Smooth muscle cell (in vitro differentiated cells): Measurements from ENCODE around the gene OSBPL10. TPM values are rescaled to one million over a fixed set of nuclear protein-coding genes. Genes with fewer than 3 reads are reported as not detected.
A peak's percentile ranks its signal among the peaks of the same experiment; 100 is the strongest.

Source experiments
- DNase-seq: peaks from one replicate; lab custom pipeline; 2025; ENCODE audit not compliant: unreplicated experiment; lab: John Stamatoyannopoulos, UW
- H2AFZ ChIP-seq: fragments of 200-600 bp; sonication (generic); 2 replicates; pipeline ENCODE4 v1.6.0; 2016; ENCODE audit warnings: antibody characterized with exemption, low read depth, mild to moderate bottlenecking
- H3F3A ChIP-seq: fragments of 200-600 bp; sonication (generic); 2 replicates; pipeline ENCODE4 v1.6.0; 2017; ENCODE audit warnings: antibody characterized with exemption, low read depth
- H3K27ac ChIP-seq: fragments of 200-600 bp; sonication (generic); 2 replicates; pipeline ENCODE4 v1.5.1; 2016; ENCODE audit warnings: low read depth, mild to moderate bottlenecking
- H3K27me3 ChIP-seq: fragments of 200-600 bp; sonication (generic); 2 replicates; pipeline ENCODE4 v1.6.1; 2016; ENCODE audit warnings: low read depth, mild to moderate bottlenecking
- H3K36me3 ChIP-seq: fragments of 200-600 bp; sonication (generic); 2 replicates; pipeline ENCODE4 v1.5.1; 2016; ENCODE audit warnings: low read depth
- H3K4me1 ChIP-seq: fragments of 200-600 bp; sonication (generic); 2 replicates; pipeline ENCODE4 v1.5.1; 2016; ENCODE audit warnings: low read depth
- H3K4me2 ChIP-seq: fragments of 200-600 bp; sonication (generic); 2 replicates; pipeline ENCODE4 v1.6.0; 2016; ENCODE audit warnings: mild to moderate bottlenecking
- H3K4me3 ChIP-seq: fragments of 200-600 bp; sonication (generic); 2 replicates; pipeline ENCODE4 v1.5.1; 2016; ENCODE audit warnings: mild to moderate bottlenecking
- H3K79me2 ChIP-seq: fragments of 200-600 bp; sonication (generic); 2 replicates; pipeline ENCODE4 v1.6.0; 2016; ENCODE audit warnings: low read depth, mild to moderate bottlenecking
- H3K9ac ChIP-seq: fragments of 200-600 bp; sonication (generic); 2 replicates; pipeline ENCODE4 v1.6.0; 2016; ENCODE audit warnings: low read depth
- H3K9me3 ChIP-seq: fragments of 200-600 bp; sonication (generic); replicated peaks from 2 replicates; pipeline ENCODE4 v1.5.1; 2016; ENCODE audit warnings: low read depth
- H4K20me1 ChIP-seq: fragments of 200-600 bp; sonication (generic); 2 replicates; pipeline ENCODE4 v1.6.0; 2016; ENCODE audit warnings: low read depth
- CTCF ChIP-seq: fragments of 200-600 bp; sonication (generic); IDR thresholded peaks from 2 replicates; pipeline ENCODE4 v1.5.1; 2017; ENCODE audit warnings: borderline replicate concordance, mild to moderate bottlenecking, antibody characterized with exemption; ENCODE audit not compliant: insufficient read depth, poor library complexity, severe bottlenecking
- WGBS: methylation state at CpG from one replicate; pipeline ENCODE4 v1.1.7; 2016; ENCODE audit warnings: low lambda C conversion rate; 5-methylcytosine and 5-hydroxymethylcytosine counted together
- polyA plus RNA-seq: library from polyadenylated mRNA; unstranded; fragments of >200 nt; fragmentation: Nextera tagmentation; extraction: Ambion mirVana; gene quantifications from 2 replicates; pipeline ENCODE4 v1.2.1, GENCODE V29; 2016
- total RNA-seq: library from RNA; depleted of rRNA; stranded (reverse); fragments of >200 nt; gene quantifications from 2 replicates; pipeline ENCODE4 v1.2.3, GENCODE V29; 2014

OSBPL10 gene
- total and polyA plus RNA-seq, 2 experiments from 2014 or later = 48.9 to 91.5 TPM

GRCh38 chr3:31763731-31764130, 217.3 kb downstream of the OSBPL10 start:
- Histone ChIP-seq H4K20me1 (peaks cover 44% of the 10 kb centered on the region), H3K27ac (no peak overlapping the region), H3K4me1 (no peaks in the 10 kb centered on the region), H3K4me2 (no peak overlapping the region), H3K27me3 (no peaks in the 10 kb centered on the region), H3K36me3 (no peaks in the 10 kb centered on the region), H3F3A (no peaks in the 10 kb centered on the region), H2AFZ (no peak overlapping the region), H3K4me3 (no peak overlapping the region), H3K9ac (no peak overlapping the region), H3K79me2 (peaks cover 41% of the 10 kb centered on the region), H3K9me3 (no peaks in the 10 kb centered on the region)
- TF ChIP-seq CTCF = no peak
- WGBS = 87% methylated on average over 3 of the region's 3 CpGs
- DNase-seq = no peak

- DNase-seq = no peak
- H3K27me3 ChIP-seq = no peaks in the 10 kb centered on the region
- WGBS = 89% methylated on average over 5 of the region's 5 CpGs
- H3K4me1 ChIP-seq = no peaks in the 10 kb centered on the region
- H3K36me3 ChIP-seq = no peaks in the 10 kb centered on the region
- no peaks in the 10 kb centered on the region for H3K9me3 ChIP-seq
- H3K4me3 ChIP-seq = no peak overlapping the region
- peaks cover 41% of the 10 kb centered on the region for H3K79me2 ChIP-seq
- no peak overlapping the region for H2AFZ ChIP-seq
- no peaks in the 10 kb centered on the region for H3F3A ChIP-seq
- no peak overlapping the region for H3K4me2 ChIP-seq
- no peak for TF ChIP-seq CTCF
- peak overlapping the region; percentile 54 for H3K27ac ChIP-seq
- H3K9ac ChIP-seq = no peak overlapping the region
- H4K20me1 ChIP-seq = peaks cover 41% of the 10 kb centered on the region
Measured at GRCh38 chr3:31762888-31763351, 218.1 kb downstream of the OSBPL10 start.

- H2AFZ ChIP-seq = no peak overlapping the region
- TF ChIP-seq CTCF = no peak
- peak overlapping the region; percentile 68 for H3K4me2 ChIP-seq
- peak overlapping the region; percentile 54 for H3K27ac ChIP-seq
- H3K4me3 ChIP-seq = no peak overlapping the region
- no peaks in the 10 kb centered on the region for H3K36me3 ChIP-seq
- WGBS = 38% methylated on average over 5 of the region's 5 CpGs
- DNase-seq = no peak
- no peaks in the 10 kb centered on the region for H3K9me3 ChIP-seq
- H3F3A ChIP-seq = no peaks in the 10 kb centered on the region
- no peaks in the 10 kb centered on the region for H3K27me3 ChIP-seq
- H4K20me1 ChIP-seq = peaks cover 41% of the 10 kb centered on the region
- H3K4me1 ChIP-seq = no peaks in the 10 kb centered on the region
- H3K79me2 ChIP-seq = peaks cover 41% of the 10 kb centered on the region
- H3K9ac ChIP-seq = no peak overlapping the region
Measured at GRCh38 chr3:31762097-31762764, 218.8 kb downstream of the OSBPL10 start.

- no peak overlapping the region for H3K27ac ChIP-seq
- no peaks in the 10 kb centered on the region for H3K4me1 ChIP-seq
- no peaks in the 10 kb centered on the region for H3K27me3 ChIP-seq
- no peak overlapping the region for H3K9ac ChIP-seq
- H3K9me3 ChIP-seq = no peaks in the 10 kb centered on the region
- peaks cover 41% of the 10 kb centered on the region for H4K20me1 ChIP-seq
- DNase-seq = no peak
- H3F3A ChIP-seq = no peaks in the 10 kb centered on the region
- H3K4me3 ChIP-seq = no peak overlapping the region
- H3K36me3 ChIP-seq = no peaks in the 10 kb centered on the region
- 71% methylated on average over 6 of the region's 6 CpGs for WGBS
- H3K79me2 ChIP-seq = peaks cover 48% of the 10 kb centered on the region
- no peak for TF ChIP-seq CTCF
- H3K4me2 ChIP-seq = no peak overlapping the region
- no peak overlapping the region for H2AFZ ChIP-seq
Measured at GRCh38 chr3:31760654-31761053, 220.4 kb downstream of the OSBPL10 start.
